ENCODE measurements around the gene SCPEP1. TPM values are rescaled to one million over a fixed set of nuclear protein-coding genes. Genes with fewer than 3 reads are reported as not detected.

SCPEP1 gene
- total and polyA plus RNA-seq, 4 donors: 34.8 to 49.5 (median 44.0) TPM

DNA sequence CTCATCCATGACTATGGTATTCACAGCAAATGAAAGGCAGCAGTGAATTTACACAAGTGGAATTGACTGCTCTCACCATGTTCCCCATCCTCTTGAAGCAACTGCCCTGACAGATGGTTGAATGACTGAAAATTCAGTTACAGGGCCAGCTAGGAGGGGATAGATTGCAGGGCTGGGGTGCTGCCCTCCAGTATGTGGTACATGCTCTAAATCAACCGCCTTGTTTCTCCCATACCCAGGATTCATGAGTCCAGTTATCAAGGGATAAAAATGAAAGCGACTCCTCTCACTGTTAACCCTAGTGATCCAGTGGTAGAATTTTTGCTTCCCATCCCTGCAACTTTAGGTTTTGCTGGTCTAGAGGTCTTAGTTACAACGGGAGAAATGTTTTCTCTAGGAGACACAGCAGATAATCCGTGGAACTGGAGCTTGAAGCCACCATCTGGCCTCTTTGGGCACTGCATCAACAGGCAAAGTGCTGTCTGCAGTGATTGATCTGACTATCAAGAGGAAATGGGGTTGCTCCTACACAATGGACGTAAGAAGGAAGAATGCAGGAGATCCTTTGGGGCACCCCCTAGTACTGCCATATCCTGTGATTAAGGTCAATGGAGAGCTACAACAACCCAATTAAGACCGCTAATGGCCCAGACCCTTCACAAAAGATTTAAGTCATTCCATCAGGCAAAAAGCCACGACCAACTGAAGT lies 32.0 kb downstream of the SCPEP1 start:
- no peaks in the 10 kb centered on the region for H3K9me3 ChIP-seq (ENCODE audit: control insufficient read depth, insufficient read depth, low read length)
- H3K4me1 ChIP-seq (ENCODE audit: control insufficient read depth, insufficient read depth, low read length): no peaks in the 10 kb centered on the region
- no peak overlapping the region for H3K4me3 ChIP-seq (ENCODE audit: low read depth, low read length)
- H3K36me3 ChIP-seq (ENCODE audit: control insufficient read depth, insufficient read depth, low read length): no peaks in the 10 kb centered on the region
- 30% methylated on average over 4 of the region's 7 CpGs for WGBS (ENCODE audit: insufficient coverage)
- H3K27me3 ChIP-seq (ENCODE audit: control insufficient read depth, insufficient read depth, low read length): no peaks in the 10 kb centered on the region
- H3K27ac ChIP-seq (ENCODE audit: low read depth, low read length): no peak overlapping the region
- peak in 4 of 6 donors; percentile 13 to 78 (median 42) for DNase-seq (ENCODE audit: low read depth in 4 of 6, low spot score in 6 of 6)

DNA sequence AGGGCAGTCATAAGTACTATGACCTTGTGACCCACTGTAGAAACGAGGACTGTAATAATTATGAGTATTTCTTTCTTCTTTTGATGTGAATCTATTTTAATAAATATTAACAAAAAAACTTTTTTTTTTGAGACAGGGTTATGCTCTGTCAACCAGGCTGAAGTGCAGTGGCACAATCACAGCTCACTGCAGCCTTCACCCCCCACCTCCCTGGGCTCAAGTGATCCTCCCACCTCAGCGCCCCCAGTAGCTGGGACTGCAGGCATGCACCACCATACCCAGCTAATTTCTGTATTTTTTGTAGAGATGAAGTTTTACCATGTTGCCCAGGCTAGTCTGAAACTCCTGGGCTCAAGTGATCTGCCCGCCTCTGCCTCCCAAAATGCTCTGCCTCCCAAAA lies 32.6 kb downstream of the SCPEP1 start:
- DNase-seq (ENCODE audit: low read depth in 4 of 6, low spot score in 6 of 6): no peak
- no CpG with 5 or more reads among the region's 3 CpGs for WGBS (ENCODE audit: insufficient coverage)
- H3K4me3 ChIP-seq (ENCODE audit: low read depth, low read length): no peak overlapping the region

DNA sequence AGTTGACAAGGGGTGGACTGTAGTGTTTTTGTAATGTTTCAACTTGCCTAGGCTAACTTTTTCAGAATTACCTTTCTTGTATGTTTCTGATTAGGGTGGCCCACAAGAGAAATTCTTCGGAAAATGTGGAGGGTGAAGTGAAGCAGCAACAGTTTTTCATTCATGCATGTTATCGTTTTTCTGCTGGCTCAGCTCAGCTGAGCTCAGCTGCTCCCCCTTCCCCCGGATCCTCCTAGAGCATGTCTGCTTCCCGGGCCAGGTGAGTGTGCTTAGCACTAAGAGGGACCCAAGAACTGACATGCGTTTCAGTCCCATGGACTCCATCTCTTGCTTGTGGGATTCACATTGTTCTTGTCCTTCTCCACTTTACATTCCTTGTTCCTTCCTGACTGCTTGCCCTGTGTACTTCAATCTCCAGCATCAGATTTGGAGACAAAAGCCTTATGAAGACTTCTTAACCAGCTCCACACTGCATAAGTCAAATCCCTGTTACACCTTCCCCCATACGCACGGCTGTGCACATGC lies 33.6 kb downstream of the SCPEP1 start:
- Histone ChIP-seq H3K4me3 (ENCODE audit: low read depth, low read length) (no peak overlapping the region), H3K27ac (ENCODE audit: low read depth, low read length) (no peak overlapping the region), H3K4me1 (ENCODE audit: control insufficient read depth, insufficient read depth, low read length) (no peaks in the 10 kb centered on the region), H3K9me3 (ENCODE audit: control insufficient read depth, insufficient read depth, low read length) (no peaks in the 10 kb centered on the region), H3K27me3 (ENCODE audit: control insufficient read depth, insufficient read depth, low read length) (no peaks in the 10 kb centered on the region), H3K36me3 (ENCODE audit: control insufficient read depth, insufficient read depth, low read length) (no peaks in the 10 kb centered on the region)
- WGBS (ENCODE audit: insufficient coverage): 72% methylated on average over 4 of the region's 7 CpGs
- DNase-seq (ENCODE audit: low read depth in 4 of 6, low spot score in 6 of 6): no peak

More for the DNA sequence above, 32.6 kb downstream of the SCPEP1 start:
- Histone ChIP-seq H3K27ac (ENCODE audit: low read depth, low read length) (no peak overlapping the region), H3K9me3 (ENCODE audit: control insufficient read depth, insufficient read depth, low read length) (no peaks in the 10 kb centered on the region), H3K27me3 (ENCODE audit: control insufficient read depth, insufficient read depth, low read length) (no peaks in the 10 kb centered on the region), H3K4me1 (ENCODE audit: control insufficient read depth, insufficient read depth, low read length) (no peaks in the 10 kb centered on the region), H3K36me3 (ENCODE audit: control insufficient read depth, insufficient read depth, low read length) (no peaks in the 10 kb centered on the region)

DNA sequence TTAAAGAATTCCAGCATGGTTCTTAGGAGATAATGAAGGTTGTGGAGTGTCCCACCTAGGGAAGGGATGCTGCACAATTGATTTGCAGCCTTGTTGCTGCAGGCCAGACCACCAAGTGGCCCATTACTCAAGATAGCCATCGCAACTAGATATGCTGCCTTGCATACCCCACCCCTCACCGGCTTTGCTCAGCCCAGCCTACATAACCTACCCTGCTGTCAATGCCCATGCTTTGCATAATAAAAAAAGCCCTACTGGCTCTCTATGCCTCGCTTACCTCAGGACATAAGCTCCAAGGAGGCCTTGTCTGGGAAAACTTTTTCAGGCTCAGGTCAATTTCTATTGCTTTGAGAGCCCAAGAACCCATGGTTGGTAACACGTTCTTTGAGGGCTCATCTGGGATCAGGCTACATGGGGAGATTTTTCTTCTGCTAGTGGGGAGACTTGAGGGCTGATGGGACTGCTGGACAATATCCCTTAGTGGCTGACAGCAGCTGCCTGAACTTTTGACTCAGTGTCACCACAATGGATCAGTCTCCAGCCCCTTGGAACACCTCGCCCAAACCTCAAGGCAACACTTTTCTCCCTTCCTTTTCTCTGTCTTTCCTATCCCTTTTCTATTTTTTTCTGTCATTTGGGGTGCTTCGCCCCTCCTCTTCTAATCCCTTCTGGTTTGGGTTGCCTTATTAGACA lies 38.3 kb downstream of the SCPEP1 start:
- no peaks in the 10 kb centered on the region for H3K27me3 ChIP-seq (ENCODE audit: control insufficient read depth, insufficient read depth, low read length)
- H3K27ac ChIP-seq (ENCODE audit: low read depth, low read length): no peak overlapping the region
- no peaks in the 10 kb centered on the region for H3K36me3 ChIP-seq (ENCODE audit: control insufficient read depth, insufficient read depth, low read length)
- 78% methylated on average over 4 of the region's 6 CpGs for WGBS (ENCODE audit: insufficient coverage)
- H3K9me3 ChIP-seq (ENCODE audit: control insufficient read depth, insufficient read depth, low read length): no peaks in the 10 kb centered on the region
- H3K4me3 ChIP-seq (ENCODE audit: low read depth, low read length): no peak overlapping the region
- H3K4me1 ChIP-seq (ENCODE audit: control insufficient read depth, insufficient read depth, low read length): no peaks in the 10 kb centered on the region
- DNase-seq (ENCODE audit: low read depth in 4 of 6, low spot score in 6 of 6): no peak

DNA sequence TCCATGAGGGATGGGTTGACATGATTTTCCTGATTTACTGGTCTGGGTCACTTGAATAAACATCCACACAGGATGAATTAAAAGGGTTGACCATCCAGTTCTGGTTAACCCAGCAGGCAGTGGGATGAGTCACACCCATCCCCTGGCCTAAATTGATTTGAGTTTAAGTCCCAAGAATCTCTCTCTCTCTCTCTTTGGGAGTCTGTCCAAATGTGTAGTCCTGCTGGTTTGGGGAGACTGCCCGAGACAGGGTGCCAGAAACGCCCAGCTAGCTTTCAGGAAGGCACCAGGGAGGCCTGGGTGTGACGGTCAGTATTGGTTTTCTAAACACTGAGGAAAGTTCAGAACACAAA lies 38.8 kb downstream of the SCPEP1 start:
- Histone ChIP-seq H3K27me3 (ENCODE audit: control insufficient read depth, insufficient read depth, low read length) (no peaks in the 10 kb centered on the region), H3K27ac (ENCODE audit: low read depth, low read length) (peak overlapping the region; percentile 15), H3K4me3 (ENCODE audit: low read depth, low read length) (no peak overlapping the region), H3K9me3 (ENCODE audit: control insufficient read depth, insufficient read depth, low read length) (no peaks in the 10 kb centered on the region), H3K4me1 (ENCODE audit: control insufficient read depth, insufficient read depth, low read length) (no peaks in the 10 kb centered on the region), H3K36me3 (ENCODE audit: control insufficient read depth, insufficient read depth, low read length) (no peaks in the 10 kb centered on the region)
- WGBS (ENCODE audit: insufficient coverage): 45% methylated on average over 3 of the region's 3 CpGs
- peak in 1 of 6 donors; percentile 60 for DNase-seq (ENCODE audit: low read depth in 4 of 6, low spot score in 6 of 6)

DNA sequence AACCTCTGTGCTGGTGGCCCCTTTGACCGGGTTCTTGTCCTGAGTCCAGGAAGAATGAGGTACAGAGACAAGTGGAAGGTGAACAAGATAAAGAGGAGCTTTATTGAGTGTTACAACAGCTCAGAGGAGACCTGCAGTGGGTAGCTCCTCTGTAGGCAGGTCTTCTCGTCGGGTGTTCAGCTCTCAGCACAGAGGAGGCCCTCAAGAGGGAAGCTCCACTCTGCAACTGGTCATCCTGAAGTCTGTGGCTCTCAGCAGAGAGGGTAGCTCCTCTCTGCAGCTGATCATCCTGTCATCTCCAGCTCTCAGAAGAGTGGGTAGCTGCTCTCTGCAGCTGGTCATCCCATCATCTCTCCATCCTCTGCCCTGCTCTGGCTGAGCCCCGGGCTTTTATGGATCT lies 39.7 kb downstream of the SCPEP1 start:
- Histone ChIP-seq H3K4me3 (ENCODE audit: low read depth, low read length) (no peak overlapping the region), H3K36me3 (ENCODE audit: control insufficient read depth, insufficient read depth, low read length) (no peaks in the 10 kb centered on the region), H3K9me3 (ENCODE audit: control insufficient read depth, insufficient read depth, low read length) (no peaks in the 10 kb centered on the region), H3K27ac (ENCODE audit: low read depth, low read length) (no peak overlapping the region), H3K27me3 (ENCODE audit: control insufficient read depth, insufficient read depth, low read length) (no peaks in the 10 kb centered on the region), H3K4me1 (ENCODE audit: control insufficient read depth, insufficient read depth, low read length) (no peaks in the 10 kb centered on the region)
- 71% methylated on average over 3 of the region's 4 CpGs for WGBS (ENCODE audit: insufficient coverage)
- no peak for DNase-seq (ENCODE audit: low read depth in 4 of 6, low spot score in 6 of 6)

DNA sequence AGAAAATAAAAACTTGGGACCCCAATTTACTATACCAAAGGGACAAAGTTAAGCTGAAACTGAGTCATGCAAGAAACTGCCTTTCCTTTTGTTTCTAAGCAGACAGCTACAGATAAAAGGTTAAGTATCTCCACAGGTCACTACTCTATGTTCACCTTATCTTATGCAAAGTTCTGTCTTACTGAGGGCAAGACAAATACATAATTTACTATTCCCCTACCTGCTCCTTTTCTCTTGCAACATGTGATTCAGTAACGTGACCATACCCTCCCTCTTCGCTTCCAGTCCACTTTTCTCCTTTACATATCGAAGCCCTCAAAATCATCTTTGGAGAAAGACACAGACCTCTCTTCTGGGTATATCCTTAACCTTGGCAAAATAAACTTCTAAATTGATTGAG lies 42.3 kb downstream of the SCPEP1 start:
- H3K27ac ChIP-seq (ENCODE audit: low read depth, low read length): no peak overlapping the region
- no peaks in the 10 kb centered on the region for H3K4me1 ChIP-seq (ENCODE audit: control insufficient read depth, insufficient read depth, low read length)
- no peak for DNase-seq (ENCODE audit: low read depth in 4 of 6, low spot score in 6 of 6)
- no peaks in the 10 kb centered on the region for H3K9me3 ChIP-seq (ENCODE audit: control insufficient read depth, insufficient read depth, low read length)
- WGBS (ENCODE audit: insufficient coverage): 78% methylated on average over 2 of the region's 3 CpGs
- H3K4me3 ChIP-seq (ENCODE audit: low read depth, low read length): no peak overlapping the region
- no peaks in the 10 kb centered on the region for H3K27me3 ChIP-seq (ENCODE audit: control insufficient read depth, insufficient read depth, low read length)
- H3K36me3 ChIP-seq (ENCODE audit: control insufficient read depth, insufficient read depth, low read length): no peaks in the 10 kb centered on the region

DNA sequence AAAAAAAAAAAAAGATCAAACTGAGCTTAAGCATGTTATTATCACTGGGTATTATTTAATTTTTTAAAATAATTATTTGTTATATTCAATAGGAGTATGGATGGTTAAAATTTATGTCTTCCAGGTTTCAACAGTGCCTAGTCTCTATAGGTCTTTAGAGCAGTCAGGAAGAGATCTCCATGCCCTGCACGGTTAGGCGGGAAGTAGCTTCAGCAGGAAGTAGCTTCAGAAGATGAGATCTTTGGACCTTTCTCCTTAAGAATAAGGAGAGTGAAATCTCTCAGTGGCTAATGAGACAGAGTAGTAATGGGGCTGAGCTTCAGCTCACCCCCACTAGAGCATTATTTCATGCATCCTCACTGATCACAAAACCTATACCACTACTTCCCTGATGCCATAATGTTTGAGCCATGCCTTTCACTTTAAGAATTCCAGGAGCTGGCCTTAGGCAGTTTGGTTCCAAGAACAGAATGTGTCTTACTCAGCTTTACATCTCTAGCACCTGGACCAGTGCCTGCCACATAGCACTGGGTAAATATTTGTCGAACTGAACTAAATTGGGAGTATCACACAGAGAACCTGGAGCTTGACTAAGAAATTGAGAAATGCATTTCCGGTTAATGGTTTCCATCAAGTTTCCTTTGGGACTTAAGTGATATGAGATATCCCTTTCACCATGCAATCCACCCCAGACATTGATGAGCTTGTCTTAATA lies 43.5 kb downstream of the SCPEP1 start:
- no peaks in the 10 kb centered on the region for H3K27me3 ChIP-seq (ENCODE audit: control insufficient read depth, insufficient read depth, low read length)
- DNase-seq (ENCODE audit: low read depth in 4 of 6, low spot score in 6 of 6): no peak
- H3K9me3 ChIP-seq (ENCODE audit: control insufficient read depth, insufficient read depth, low read length): peaks cover 2% of the 10 kb centered on the region
- H3K4me1 ChIP-seq (ENCODE audit: control insufficient read depth, insufficient read depth, low read length): no peaks in the 10 kb centered on the region
- no peak overlapping the region for H3K4me3 ChIP-seq (ENCODE audit: low read depth, low read length)
- no CpG with 5 or more reads among the region's 4 CpGs for WGBS (ENCODE audit: insufficient coverage)
- H3K27ac ChIP-seq (ENCODE audit: low read depth, low read length): no peak overlapping the region
- H3K36me3 ChIP-seq (ENCODE audit: control insufficient read depth, insufficient read depth, low read length): no peaks in the 10 kb centered on the region

DNA sequence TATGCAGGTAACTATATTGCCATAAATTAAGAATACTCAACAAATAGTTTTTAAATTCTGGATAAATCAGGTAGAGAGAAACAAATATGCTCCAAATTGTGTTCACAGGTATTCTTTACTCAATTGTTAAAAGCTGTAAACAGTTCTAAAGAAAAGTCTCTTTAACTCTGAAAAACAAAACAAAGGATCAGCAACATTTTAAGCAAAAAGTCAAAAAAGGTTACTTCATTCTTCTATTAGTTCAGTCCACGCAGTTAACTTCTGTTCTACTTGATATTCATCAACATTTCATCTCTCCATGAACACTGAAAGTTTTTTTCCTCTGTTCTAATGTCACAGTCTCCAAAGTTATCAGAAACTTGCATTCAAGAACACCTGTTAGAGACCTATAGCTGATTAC lies 47.9 kb downstream of the SCPEP1 start:
- DNase-seq (ENCODE audit: low read depth in 4 of 6, low spot score in 6 of 6): no peak
- WGBS (ENCODE audit: insufficient coverage): 100% methylated on average over 1 of the region's 1 CpG
- Histone ChIP-seq H3K36me3 (ENCODE audit: control insufficient read depth, insufficient read depth, low read length) (no peaks in the 10 kb centered on the region), H3K4me3 (ENCODE audit: low read depth, low read length) (no peak overlapping the region), H3K27ac (ENCODE audit: low read depth, low read length) (no peak overlapping the region), H3K9me3 (ENCODE audit: control insufficient read depth, insufficient read depth, low read length) (peaks cover 7% of the 10 kb centered on the region), H3K27me3 (ENCODE audit: control insufficient read depth, insufficient read depth, low read length) (no peaks in the 10 kb centered on the region), H3K4me1 (ENCODE audit: control insufficient read depth, insufficient read depth, low read length) (no peaks in the 10 kb centered on the region)
